Body of pancreas (tissue), 4 donors: ENCODE measurements around the gene PPIC.

Experiments
- POLR2A ChIP-seq, 3 donors: fragments of 450-650 bp; IDR thresholded peaks; one replicate each; pipeline ENCODE4 v1.6.1; 2016; ENCODE audit warnings: antibody characterized with exemption in 3 of 3, mild to moderate bottlenecking in 2 of 3
- TF ChIP-seq, protein P1 (sequence below), 7 experiments: fragments of 450-650 bp in 4 of 7; fragments of 200-600 bp in 3 of 7; sonication (generic) in 3 of 7; IDR thresholded peaks; one replicate each; pipeline ENCODE4 v1.5.1; 2016 to 2019; ENCODE audit warnings: antibody characterized with exemption in 7 of 7

DNA sequence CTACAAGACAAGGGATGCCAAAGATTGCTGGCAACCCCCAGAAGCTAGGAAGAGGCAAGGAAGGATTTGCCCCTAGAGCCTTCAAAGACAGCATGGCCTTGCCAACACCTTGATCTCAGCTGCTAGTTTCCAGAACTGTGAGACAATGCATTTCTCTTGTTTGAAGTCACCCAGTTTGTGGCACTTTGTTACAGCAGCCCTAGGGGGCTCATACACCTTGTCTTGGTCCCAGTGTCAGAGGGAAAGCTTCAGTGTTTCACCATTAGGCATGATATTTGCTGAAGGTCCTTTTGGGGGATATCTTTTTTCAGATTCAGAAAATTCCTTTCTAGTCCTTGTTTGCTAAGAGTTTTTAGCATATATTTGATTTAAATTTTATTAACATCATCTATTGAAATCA, 3.1 kb upstream of the PPIC start:
- TF ChIP-seq POLR2A (IDR thresholded peaks at IDR 0.05), result no peak
- TF ChIP-seq, protein P1, sequence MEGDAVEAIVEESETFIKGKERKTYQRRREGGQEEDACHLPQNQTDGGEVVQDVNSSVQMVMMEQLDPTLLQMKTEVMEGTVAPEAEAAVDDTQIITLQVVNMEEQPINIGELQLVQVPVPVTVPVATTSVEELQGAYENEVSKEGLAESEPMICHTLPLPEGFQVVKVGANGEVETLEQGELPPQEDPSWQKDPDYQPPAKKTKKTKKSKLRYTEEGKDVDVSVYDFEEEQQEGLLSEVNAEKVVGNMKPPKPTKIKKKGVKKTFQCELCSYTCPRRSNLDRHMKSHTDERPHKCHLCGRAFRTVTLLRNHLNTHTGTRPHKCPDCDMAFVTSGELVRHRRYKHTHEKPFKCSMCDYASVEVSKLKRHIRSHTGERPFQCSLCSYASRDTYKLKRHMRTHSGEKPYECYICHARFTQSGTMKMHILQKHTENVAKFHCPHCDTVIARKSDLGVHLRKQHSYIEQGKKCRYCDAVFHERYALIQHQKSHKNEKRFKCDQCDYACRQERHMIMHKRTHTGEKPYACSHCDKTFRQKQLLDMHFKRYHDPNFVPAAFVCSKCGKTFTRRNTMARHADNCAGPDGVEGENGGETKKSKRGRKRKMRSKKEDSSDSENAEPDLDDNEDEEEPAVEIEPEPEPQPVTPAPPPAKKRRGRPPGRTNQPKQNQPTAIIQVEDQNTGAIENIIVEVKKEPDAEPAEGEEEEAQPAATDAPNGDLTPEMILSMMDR (IDR thresholded peaks at IDR 0.05), result no peak
